Ovary (tissue), 3 donors: ENCODE data around the gene PCNT.

Source experiments
- POLR2A ChIP-seq: fragments of 450-650 bp; IDR thresholded peaks from one replicate; pipeline ENCODE4 v1.6.1; 2017; ENCODE audit warnings: antibody characterized with exemption, mild to moderate bottlenecking, moderate library complexity
- TF ChIP-seq, protein P1 (sequence below), 3 donors: fragments of 450-650 bp in 2 of 3; fragments of 200-600 bp in 1 of 3; IDR thresholded peaks; one replicate each; pipeline versions ENCODE4 v1.5.1 to v1.8.0; 2016 to 2022; ENCODE audit warnings: antibody characterized with exemption in 3 of 3, mild to moderate bottlenecking in 1 of 3
- donor health status: DM: no; HTN: no; CAD: no.

GRCh38 chr21:46409641-46410406, 85.9 kb downstream of the PCNT start:
- TF ChIP-seq, protein P1, sequence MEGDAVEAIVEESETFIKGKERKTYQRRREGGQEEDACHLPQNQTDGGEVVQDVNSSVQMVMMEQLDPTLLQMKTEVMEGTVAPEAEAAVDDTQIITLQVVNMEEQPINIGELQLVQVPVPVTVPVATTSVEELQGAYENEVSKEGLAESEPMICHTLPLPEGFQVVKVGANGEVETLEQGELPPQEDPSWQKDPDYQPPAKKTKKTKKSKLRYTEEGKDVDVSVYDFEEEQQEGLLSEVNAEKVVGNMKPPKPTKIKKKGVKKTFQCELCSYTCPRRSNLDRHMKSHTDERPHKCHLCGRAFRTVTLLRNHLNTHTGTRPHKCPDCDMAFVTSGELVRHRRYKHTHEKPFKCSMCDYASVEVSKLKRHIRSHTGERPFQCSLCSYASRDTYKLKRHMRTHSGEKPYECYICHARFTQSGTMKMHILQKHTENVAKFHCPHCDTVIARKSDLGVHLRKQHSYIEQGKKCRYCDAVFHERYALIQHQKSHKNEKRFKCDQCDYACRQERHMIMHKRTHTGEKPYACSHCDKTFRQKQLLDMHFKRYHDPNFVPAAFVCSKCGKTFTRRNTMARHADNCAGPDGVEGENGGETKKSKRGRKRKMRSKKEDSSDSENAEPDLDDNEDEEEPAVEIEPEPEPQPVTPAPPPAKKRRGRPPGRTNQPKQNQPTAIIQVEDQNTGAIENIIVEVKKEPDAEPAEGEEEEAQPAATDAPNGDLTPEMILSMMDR (IDR thresholded peaks at IDR 0.05): no peak
- no peak for TF ChIP-seq POLR2A
